Activated CD4-positive, alpha-beta T cell treated with anti-CD3 and anti-CD28 coated beads for 48 hours (primary cell): ENCODE measurements around the gene NUP214.

ENCODE experiments used
- DNase-seq: peaks from one replicate; pipeline ENCODE4 v3.0.0-alpha.2; 2020

Gene NUP214

DNA sequence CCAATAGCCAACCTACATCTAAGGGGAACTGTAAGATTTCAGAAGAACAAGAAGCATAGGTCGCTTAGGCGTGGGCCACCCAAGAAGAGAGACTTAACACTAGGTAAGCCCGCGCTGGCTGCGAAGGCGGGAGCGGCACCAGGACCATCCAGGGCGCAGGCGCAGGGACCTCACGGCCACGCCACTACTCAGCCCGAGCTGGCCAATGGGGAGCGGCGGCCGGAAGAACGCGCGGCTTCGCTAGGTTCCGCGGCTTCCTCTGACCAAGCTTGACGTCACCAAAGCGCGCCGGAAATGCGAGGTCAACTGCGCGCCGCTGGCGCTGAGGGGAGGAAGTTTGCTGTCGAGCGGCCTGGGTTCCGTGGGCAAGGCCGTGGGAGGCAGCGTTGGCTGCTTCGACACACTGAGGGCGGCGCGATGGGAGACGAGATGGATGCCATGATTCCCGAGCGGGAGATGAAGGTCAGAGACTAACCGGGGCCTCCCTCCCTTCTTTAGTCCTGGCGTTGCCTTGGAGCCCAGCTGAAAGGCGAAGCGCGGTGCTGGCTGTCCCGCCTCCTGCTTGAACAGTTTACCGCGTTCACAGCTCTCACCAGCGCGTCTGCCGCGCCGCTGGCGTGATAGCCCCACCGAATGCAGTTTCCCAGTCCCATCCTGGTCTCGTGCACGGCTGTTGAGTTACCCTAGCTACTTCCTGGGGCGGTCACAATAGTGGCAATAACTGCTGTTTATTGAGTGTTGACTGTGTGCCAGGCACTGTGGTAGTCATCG, at the start of gene NUP214:
Gene NUP214 (plus strand): TSS at position 299 of the 771 bp plus-strand sequence. CDS start 119 bp downstream, at position 418.
- peak; percentile 100 for DNase-seq

DNA sequence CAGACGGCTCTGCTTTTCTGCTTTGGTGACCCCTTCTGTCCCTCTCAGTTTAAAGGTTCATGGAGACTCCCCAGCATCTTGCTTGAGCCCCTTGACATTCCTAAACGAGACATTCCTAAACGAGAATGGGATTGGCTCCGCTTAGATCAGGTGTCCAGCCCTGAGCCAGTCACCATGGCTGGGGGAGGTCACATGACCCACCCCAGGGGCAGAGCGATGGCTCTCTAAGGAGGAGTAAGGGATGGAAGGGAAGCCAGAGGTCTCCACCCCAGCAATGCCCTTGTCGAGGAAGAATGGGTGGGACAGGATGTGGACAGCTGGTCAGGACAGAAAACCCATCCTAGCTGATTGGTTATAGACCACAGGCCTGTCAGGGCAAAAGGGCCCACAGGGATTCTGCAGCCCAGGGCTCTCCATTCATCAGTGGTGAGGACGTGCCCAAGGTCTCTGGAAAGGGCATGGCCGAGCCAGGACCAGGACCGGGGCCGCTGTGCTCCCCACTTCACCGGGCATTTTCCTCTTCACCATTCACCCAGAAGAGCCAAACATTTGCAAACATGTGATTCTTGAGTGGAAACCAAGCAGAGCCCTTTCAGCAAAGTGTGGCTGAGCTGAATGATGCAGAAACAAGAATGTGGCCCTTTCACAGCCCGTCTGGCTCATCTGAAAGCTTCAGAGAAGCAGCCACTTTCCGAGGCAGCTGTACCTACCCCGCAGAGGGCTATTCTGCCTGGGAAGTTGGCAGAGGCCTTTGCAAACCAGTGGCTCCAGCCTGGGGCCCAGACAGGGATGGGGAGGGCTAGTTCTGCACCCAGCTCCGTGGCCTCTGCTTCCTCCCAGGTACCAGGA, 48.8 kb upstream of the NUP214 start:
- no peak for DNase-seq

DNA sequence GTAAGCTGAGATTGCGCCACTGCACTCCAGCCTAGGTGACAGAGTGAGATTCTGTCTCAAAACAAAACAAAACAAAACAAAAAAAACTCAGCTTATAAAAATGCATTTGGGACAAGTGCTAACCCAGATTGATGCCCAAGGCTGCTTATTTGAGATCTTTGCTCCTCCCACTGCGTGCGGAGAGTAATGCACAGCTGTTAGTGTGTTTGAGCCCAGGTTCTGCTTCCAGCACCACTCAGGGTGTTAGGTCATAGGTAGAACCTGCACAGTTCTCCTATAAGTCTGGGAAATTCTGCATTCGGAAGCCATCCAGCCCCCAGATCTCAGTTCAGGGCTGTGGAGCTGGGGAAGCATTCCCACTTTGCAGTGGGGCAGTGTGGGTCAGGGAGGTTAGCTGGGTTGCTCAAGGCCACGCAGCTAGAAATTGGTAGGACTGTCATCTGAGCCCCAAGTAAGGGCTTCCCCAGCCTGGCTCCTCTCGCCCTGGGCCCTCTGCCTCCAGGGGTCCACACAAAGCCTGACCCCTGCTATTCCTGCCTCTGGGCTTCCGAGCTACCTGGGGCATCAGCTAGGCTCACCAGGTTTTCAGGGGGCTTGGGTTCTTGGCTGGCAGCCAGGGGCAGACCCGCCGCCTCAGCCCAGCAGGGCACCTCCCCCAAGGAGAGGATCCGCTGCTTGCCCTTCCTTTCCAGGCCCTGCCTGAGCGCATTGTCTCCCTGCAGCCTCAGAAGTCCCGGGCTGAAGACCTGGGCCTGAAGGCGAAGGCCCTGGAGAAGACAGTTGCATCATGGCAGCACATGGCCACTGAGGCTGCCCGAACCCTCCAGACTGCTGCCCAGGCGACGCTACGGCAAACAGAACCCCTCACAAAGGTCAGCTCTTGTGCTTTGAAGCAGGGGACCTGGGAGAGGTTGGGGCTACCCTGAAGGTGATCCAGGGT, 46.7 kb upstream of the NUP214 start:
- no peak for DNase-seq

DNA sequence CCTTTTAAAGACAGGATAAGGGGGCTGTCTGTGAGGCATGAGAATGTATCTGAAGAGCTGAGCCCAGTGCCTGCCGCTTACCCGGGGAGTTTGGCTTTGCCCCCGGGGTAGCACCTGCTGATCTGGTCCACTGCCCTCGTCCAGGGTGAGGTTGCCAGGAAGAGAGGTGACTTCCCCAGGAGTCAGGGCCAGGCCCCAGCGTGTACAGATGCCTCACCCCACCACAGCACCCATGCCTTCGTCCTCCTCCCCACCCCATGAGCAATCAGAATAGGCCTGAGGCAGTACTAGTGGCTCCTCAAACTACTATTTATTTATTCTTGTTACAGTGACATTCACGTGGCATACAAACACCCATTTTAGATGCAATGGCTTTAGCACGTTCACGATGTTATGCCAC, 44.8 kb upstream of the NUP214 start:
- no peak for DNase-seq

DNA sequence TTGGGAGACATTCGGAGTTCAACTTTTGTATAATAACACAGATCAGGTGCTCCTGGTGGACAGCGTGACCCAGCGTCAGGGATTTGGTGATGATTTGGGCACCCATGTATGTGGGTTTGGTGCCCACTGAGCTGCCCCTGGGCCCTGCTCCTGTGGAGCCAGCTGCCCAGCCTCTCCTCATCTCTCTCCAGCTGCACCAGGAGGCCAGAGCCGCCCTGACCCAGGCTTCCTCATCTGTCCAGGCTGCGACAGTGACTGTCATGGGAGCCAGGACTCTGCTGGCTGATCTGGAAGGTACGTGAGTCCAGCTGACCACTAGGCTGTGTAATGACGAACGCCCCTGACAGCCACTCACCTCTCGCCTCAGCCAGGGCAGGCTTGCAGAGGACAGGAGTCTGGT, 43.5 kb upstream of the NUP214 start:
- DNase-seq = no peak

DNA sequence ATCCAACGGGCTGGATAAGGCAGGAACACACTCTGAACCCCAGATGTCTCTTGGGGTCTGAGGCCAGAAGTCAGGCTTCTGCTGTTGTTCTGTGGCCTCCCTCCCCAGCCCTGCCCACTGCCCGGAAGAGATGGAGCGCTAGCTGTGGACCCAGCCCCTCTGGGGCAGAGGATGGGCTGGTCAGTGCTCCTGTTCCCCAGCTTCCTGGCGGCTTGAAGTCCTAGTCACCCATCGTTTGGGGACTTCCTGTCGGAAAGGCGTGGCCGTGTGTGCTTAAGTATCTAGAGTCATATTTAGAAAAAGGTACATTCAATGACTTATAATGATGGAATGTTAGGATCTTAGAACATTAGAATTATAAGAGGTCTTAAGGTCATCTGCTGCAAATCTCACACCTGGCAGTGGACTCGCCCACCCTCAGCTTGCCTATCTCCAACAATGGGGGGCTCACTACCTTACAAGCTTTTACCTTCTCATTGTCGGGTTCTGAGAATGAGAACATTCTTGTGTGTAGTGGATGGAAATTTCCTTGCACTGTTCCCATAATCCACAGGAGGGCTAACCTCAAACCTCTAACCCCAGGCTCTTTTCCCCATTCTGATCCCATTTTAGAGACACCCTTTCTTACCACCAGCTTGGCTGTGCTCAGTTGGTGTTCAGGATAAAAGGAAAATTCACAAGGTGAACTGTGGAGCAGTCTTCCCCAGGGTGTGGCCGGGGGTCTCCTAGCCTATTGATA, 42.4 kb upstream of the NUP214 start:
- no peak for DNase-seq

DNA sequence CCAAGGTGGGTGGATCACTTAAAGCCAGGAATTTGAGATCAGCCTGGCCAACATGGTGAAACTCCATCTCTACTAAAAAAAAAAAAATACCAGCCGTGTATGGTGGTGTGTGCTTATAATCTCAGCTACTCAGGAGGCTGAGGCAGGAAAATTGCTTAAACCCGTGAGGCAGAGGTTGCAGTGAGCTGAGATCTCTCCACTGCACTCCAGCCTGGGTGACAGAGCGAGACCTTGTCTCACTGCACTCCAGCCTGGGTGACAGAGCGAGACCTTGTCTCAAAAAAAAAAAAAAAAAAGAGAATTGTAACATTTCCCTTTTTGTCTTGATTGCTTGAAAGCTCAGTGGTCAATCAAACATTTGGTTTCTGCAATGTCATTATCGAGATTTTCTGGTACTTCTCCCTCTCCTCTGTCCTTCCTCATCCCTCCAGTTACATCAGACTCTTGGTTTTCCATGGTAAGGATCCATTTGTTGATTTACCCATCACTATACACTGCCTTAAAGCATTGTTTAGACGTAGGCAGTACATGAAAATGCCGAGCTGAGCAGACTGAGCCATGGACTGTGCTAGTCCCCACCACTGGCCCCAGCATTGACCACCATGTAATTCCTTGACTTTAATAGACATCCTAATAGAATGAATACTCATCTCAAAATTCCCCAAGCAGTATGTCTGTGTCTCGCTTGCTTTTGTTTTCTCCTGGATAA, 40.6 kb upstream of the NUP214 start:
- DNase-seq = no peak

DNA sequence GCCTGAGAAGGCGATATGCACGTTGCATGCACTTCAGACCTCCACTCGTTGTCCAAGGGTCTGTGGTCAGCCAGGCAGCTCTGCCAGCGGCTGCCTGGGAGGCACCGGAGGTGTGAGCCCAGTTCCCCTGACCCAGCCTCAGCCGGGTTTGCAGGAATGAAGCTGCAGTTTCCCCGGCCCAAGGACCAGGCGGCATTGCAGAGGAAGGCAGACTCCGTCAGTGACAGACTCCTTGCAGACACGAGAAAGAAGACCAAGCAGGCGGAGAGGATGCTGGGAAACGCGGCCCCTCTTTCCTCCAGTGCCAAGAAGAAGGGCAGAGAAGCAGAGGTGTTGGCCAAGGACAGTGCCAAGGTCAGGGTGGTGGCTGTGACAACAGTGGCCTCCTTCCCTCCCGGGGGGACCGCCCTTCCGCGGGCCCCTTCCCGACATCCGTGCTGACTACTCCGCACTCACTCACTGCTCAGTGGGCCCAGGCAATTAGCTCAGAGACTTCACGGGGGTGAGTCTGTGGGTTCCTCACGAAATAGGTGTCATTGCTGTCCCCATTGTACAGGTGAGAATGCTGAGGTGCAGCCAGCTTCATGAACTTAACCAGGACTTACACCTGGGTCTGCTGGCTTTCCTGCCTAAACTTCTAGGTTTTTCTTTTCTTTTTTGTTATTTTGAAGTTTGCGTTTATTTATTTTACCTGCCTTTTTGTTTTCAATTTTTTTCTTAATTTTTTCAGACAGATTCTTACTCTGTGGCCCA, 39.8 kb upstream of the NUP214 start:
- no peak for DNase-seq

DNA sequence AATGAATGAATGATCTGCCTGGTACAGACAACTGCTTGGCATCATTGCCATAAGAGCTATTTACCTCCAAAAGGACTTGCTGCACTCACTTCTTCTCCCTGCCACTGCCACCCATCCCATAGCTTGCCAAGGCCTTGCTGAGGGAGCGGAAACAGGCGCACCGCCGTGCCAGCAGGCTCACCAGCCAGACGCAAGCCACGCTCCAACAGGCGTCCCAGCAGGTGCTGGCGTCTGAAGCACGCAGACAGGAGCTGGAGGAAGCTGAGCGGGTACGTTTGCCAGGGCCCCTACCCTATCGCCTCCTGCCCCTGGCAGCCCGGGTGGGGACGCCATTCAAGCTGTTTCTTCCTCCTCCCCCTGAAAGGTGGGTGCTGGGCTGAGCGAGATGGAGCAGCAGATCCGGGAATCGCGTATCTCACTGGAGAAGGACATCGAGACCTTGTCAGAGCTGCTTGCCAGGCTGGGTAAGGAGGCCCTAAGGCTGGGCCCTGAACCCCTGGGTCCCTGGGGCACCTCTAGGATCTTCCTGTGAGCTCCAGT, 38.0 kb upstream of the NUP214 start:
- DNase-seq = no peak

DNA sequence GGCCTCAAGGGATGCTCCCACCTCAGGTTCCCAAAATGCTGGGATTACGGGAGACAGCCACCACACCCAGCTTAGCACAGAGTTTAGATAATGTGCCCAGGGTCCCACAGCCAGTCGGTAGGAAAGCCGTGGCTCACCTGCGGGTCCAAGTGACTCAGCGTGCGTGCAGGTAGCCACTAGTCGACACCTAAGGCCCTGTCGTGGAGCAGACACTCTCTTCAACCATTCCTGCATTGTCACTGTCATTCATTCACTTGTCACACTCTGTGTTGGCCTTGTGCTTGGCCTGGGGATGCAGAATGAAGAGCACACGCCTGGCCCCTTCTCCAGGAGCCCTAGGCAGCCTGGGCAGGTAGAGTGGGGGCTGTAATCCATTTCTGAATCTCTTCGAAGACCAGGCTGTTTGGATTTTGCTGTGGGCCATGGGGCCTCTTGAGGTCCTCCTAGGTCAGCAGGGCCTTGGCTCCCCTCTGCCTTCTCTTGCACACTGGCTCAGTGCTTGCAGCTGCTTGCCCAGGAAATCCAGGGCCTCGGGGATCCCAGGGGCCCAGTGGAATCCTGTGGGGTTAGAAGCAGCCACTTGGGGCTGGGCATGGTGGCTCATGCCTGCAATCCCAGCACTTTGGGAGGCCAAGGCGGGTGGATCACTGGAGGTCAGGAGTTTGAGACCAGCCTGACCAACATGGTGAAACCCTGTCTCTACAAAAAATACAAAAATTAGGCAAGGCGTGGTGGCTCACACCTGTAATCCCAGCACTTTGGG, 35.2 kb upstream of the NUP214 start:
- DNase-seq = no peak

DNA sequence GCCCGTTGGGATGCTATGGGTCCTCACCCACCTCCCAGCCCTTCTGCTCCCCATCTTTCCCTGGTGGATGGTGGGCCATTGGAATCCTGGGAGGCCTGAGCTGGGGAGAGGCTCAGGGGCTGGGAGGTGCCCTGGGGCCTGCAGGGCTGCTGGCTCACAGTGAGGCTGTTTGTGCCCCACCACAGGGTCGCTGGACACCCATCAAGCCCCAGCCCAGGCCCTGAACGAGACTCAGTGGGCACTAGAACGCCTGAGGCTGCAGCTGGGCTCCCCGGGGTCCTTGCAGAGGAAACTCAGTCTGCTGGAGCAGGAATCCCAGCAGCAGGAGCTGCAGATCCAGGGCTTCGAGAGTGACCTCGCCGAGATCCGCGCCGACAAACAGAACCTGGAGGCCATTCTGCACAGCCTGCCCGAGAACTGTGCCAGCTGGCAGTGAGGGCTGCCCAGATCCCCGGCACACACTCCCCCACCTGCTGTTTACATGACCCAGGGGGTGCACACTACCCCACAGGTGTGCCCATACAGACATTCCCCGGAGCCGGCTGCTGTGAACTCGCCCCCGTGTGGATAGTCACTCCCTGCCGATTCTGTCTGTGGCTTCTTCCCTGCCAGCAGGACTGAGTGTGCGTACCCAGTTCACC, 33.9 kb upstream of the NUP214 start:
- no peak for DNase-seq

DNA sequence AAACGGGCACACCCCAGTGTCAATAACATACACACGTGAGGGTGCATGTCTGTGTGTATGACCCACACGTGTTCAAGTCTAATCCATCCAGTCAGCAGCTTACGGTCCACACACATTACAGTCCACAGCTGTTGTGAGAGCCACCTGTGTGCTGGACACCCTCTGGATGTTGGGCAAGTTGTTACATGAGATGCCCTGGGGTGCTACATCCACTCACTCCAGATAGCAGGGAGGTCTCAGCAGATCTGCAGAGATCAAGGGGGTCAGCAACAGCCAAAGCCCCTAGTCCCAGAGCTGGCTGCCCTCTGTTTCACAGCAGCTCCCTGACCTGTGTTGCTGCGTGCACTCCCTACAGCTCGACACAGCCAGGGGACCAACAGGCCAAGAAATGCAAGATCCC, 33.4 kb upstream of the NUP214 start:
- no peak for DNase-seq

DNA sequence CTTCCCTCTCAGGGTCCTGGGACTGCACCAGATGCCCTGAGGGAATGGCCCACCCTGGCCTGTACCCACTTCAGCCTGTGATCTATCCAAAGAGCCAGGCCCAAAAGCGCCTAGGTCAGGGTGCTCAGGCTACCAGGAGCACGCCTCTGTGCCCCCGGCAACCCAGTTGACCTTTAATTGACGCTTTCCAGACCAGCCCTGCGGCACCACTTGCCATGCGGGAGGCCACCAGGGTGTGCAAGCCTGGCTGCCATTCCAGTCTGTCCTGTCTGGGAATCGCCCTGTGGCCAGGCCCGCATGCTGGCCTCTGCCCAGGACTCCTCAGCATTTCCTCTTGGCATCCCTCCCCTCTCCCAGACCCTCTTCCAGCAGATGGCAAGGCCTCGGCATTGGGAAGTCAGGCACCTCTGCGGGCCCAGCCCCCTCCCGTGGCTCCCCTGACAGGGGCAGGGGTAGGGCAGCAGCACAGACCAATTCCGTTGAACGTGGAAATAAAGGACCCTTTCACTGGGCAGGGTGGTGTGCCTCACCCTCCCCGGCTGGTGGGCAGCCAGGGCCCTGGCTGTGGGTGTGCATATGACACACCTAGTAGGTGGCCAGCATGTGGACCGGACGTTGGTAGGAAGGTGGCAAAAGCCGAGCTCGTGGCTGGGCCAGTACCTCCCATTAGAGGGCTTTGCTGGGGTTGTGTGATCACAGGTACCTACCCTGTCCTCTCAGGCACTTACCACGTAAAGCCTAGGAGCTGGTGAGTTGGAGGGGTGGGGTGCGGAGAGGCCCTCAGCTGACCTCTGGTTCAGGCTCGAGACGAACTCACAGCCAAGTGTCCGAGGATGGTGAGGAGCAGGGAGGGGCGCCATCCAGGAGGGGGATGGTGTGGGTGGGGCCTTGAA, 32.6 kb upstream of the NUP214 start:
- no peak for DNase-seq

DNA sequence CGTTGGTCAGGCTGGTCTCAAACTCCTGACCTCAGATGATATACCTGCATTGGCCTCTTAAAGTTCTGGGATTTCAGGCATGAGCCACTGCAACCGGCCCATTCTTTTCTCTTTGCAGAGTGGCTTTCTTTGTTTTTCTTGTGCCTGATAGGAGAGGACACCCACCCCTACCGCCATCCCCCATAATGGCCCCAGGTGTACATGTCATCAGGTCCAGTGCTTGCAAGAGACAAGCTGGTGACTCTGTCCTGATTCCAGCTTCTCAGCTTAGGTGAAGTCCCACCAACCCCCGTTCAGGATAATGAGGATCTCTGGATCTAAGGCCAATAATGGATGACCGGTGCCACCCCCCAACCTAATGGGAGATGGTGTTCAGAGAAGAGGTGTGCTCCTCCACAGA, 31.4 kb upstream of the NUP214 start:
- no peak for DNase-seq

DNA sequence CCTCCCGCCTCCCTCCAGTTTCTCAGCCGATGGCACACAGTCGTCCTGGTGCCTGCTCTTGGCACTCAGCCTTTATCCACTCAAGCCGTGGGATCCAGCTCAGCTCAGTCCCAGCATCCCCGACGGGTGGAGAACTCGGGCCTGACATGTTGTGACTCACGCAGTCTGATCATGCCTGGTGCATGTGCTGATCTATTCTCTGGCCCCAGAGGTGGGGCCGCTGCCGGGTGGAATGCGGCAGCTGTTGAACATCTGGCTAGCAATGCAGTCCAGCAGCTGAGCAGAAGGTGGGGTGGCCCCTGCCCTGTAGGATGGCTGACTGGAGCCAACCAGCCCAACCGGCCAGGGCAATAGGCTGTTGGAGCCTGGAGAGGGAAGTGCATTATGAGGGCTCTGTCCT, 30.8 kb upstream of the NUP214 start:
- DNase-seq = no peak

DNA sequence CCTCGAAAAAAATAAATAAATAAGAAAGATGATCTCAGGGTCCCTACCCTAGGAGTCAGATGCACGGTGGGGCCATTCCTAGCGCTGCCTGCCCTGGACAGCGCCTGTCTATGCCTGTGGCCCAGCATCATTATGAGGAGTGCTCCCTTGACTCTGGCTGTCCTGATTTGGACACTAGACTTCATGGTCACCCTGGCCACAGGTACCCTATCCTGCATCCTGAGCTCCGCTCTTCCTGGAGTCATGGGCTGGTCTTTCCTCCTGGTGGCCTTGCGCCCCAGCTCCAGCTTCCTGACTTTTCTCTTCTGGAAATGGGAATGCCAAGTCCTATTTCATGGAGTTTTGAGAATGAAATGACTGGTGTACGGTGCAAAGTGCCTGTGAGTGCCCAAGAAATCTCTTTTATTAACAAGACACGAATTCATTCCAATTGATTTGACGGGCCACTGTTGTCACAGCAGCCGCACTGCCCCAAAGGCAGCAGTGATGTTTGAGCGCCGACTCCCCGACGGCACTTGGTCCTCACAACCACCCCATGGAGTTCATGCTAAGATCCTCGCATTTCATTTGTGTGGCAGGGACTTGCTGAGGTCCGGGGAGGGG, 29.6 kb upstream of the NUP214 start:
- DNase-seq = no peak

DNA sequence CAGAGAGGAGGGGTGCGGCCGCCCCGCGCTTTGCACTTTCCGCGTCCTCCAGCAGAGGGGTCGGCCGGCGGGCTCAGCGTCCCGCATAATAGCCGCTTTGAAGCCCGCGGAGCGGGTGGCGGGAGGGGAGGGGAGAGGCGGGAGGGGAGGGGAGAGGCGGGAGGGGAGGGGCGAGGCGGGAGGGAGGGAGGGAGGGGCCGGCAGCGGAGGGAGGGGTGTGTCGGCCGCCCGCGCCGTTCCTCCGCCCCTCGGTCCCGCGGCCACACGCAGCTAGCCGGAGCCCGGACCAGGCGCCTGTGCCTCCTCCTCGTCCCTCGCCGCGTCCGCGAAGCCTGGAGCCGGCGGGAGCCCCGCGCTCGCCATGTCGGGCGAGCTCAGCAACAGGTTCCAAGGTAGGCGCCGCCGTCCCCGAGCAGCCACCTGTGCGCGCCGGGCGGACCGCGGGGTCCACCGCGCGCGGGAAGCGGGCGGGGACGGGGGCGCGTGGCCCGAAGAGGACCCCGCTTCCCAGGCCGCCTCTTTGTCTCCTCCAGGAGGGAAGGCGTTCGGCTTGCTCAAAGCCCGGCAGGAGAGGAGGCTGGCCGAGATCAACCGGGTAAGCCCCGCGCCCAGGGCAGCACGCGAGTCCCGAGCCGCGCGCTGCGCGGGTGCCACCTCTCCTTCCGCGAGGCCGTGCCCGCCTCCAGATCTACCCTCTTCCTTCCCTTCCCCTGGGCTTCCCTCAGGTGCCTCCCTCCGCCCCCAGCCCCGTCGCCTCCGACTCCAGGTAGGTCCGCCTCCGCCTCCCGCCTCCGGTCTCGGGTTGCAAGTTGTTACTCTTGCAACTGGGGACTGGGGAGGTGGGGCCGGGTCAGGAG, 28.9 kb upstream of the NUP214 start, which contains the start of gene AIF1L:
Gene AIF1L (plus strand): TSS at position 263 of the 857 bp plus-strand sequence. CDS start 99 bp downstream, at position 362.
- DNase-seq = peak; percentile 48
